RWPE1 (cell line): ENCODE results near the gene HSF4.

Source experiments
- CTCF ChIA-PET: fragments of 350-600 bp; sonication (Branson Sonifier 250); formaldehyde crosslinking; extraction: SDS; loops from one replicate; lab custom pipeline; 2021; lab: Yijun Ruan, JAX
- POLR2A ChIA-PET: fragments of 400-600 bp; formaldehyde crosslinking; extraction: SDS; loops from one replicate; lab custom pipeline; 2020; ENCODE audit warnings: antibody characterized with exemption; ENCODE audit not compliant: low non-redundant PET; lab: Yijun Ruan, JAX
- DNase-seq: peaks from one replicate; pipeline ENCODE4 v3.0.0; 2012; ENCODE audit warnings: low spot score
- H3K27ac ChIP-seq: fragments of 450-650 bp; 2 replicates; pipeline ENCODE4 v1.5.1; 2017
- TF ChIP-seq, protein P1 (sequence below): fragments of 450-650 bp; conservative IDR thresholded peaks from 2 replicates; pipeline ENCODE4 v1.5.1; 2017; ENCODE audit warnings: low read depth, mild to moderate bottlenecking

The HSF4 gene

DNA sequence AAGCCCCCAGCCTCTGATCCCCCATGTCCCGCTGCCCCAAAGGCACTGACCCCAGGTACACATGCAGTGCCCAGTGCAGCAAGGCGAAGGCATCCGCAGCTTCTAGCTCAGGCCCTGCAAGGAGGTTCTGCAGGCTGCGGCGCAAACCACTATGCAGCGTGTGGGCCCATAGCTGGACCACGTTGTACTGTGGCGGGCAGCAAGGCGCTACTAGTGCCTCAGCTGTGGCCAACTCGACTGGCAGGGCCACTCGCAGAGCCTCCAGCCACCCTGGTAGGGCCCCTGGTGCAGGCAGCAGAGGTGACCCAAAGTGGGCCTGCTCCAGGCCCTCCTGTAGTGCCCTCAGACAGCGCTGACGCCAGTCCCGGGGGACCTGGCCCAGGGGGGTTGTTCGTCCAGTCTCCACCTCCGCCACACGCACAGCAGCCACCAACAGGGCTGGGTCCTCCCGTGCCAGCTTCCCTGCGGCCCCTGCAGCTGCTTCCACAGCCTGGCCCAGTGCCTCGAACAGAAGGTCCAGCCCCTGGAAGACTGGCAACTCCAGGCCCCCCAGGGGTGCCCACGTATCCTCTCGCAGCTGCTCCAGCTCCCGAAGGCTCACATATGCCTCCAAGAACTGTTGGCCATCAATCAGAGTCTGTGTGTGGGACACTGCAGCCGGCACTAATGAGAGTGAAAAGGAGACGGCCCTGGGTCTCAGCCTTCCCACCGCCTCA lies 22.8 kb downstream of the HSF4 start:
- ChIA-PET CTCF (no interaction called here), POLR2A (interaction anchor here (0.6 kb wide), 1 partner anchor 236 kb away, joined by 3 read pairs; no protein-coding TSS in a partner anchor)
- DNase-seq: no peak
- no peak overlapping the region; the same call in 1 of the 2 replicates for H3K27ac ChIP-seq
- TF ChIP-seq, protein P1, sequence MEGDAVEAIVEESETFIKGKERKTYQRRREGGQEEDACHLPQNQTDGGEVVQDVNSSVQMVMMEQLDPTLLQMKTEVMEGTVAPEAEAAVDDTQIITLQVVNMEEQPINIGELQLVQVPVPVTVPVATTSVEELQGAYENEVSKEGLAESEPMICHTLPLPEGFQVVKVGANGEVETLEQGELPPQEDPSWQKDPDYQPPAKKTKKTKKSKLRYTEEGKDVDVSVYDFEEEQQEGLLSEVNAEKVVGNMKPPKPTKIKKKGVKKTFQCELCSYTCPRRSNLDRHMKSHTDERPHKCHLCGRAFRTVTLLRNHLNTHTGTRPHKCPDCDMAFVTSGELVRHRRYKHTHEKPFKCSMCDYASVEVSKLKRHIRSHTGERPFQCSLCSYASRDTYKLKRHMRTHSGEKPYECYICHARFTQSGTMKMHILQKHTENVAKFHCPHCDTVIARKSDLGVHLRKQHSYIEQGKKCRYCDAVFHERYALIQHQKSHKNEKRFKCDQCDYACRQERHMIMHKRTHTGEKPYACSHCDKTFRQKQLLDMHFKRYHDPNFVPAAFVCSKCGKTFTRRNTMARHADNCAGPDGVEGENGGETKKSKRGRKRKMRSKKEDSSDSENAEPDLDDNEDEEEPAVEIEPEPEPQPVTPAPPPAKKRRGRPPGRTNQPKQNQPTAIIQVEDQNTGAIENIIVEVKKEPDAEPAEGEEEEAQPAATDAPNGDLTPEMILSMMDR: no peak

DNA sequence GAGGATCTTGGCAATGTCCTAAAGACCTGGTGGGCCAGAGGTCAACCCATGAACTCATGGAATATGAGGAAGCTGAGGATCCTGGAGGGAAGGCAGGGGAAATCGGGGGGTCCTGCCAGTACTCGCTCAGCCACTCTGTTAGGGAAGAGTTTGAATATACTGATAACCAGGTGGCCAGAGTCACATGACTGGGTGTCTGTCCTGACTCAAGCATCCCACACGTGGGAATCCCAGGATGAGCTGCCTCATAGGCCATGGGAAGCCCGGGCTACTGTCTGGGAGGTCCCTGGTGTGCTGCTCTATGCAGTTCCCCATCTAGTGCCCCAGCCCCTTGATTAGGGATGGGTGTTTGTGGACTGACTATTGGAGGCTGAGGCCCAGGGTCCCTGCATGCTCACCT lies 23.8 kb downstream of the HSF4 start:
- ChIA-PET CTCF (no interaction called here), POLR2A (no interaction called here)
- DNase-seq: no peak
- no peak overlapping the region for H3K27ac ChIP-seq
- TF ChIP-seq, protein P1: no peak

DNA sequence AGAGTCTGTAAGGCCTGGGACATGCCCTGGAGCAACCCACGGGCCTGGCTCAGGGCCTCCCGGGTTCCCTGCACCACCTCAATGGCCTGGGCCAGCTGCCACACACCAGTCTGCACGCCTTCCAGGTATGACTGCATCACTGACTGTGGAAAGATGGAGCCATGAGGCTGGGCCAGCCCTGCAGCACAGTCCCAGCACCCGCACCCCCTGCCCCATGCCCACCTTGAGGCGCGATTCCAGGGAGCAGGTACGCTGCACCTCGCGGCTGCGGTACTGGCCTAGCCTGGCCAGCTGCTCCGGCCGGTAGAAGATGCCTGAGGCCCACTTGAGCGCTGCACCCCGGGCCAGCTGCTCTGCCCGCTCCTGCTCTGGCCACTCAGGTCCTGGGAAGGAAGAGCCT lies 24.3 kb downstream of the HSF4 start:
- ChIA-PET CTCF (no interaction called here), POLR2A (no interaction called here)
- TF ChIP-seq, protein P1: no peak
- H3K27ac ChIP-seq: no peak overlapping the region
- DNase-seq: no peak

DNA sequence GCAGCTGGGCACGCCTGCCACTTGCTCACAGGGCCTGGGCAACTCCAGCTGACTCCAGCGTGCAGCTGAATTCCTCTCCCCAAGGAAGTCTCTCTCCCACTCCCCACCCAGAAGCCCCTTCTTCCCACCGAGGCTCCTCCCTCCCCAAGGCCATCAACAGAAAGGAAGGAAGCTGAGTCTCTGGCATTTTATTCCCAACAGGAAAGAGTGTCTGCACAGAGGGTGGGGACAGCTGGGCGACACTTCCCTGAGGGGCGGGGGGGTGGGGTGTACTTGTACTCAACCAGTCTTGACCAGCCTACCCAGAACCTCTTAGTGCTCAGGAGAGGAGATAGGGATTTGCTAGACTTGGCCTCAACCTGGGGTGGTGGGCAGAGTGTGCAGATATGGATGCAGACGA lies 25.5 kb downstream of the HSF4 start, which contains the start of gene EXOC3L1:
Gene EXOC3L1 (minus strand): TSS at position 96 of the 400 bp plus-strand sequence. CDS start 460 bp downstream, outside the sequence.
- CTCF ChIA-PET: interaction anchor here (0.5 to 0.7 kb wide), 3 partner anchors 20 to 236 kb away, joined by 3 to 6 read pairs (median 3); partner anchors contain the start of gene NOL3
- TF ChIP-seq, protein P1: no peak
- H3K27ac ChIP-seq: peak within 1 kb of the TSS; percentile 26; the same call in 1 of the 2 replicates
- POLR2A ChIA-PET: no interaction called here
- DNase-seq: no peak

DNA sequence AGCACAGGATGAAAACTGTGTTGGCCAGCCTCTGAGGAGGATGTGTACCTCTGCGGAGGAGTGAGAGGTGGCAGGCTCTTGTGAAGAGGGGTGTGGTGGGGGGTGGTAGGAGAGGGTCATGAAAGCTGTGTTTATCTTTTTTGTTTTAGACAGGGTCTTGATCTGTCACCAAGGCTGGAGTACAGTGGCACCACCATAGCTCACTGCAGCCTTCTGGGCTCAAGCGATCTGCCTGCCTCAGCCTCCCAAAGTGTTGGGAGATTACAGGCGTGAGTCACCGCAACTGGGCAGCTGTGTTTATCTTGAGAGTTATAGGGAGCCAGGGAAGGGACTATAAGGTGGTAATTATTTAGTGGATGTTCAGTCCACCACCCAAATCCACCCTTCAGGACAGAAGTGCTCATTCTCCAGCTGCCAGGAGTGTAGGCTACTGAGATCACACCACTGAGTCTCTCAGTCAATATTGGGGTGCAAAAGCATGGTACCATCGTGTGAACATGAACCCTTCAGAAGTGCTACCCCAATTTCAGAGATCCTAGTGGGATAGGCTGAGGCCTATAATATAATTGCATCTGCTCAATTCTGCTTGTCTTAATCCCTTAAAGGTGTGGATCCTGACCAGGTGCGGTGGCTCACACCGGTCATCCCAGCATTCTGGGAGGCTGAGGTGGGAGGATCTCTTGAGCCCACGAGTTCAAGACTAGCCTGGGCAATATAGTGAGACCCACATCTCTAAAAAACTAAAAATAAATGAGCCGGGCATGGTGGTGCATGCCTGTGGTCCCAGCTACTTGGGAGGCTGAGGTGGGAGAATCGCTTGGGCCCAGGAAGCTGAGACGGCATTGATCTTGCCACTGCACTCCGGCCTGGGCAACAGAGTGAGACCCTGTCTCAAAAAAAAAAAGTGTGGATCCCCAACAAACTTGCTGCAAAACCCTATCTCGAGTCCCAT lies 26.2 kb downstream of the HSF4 start:
- TF ChIP-seq, protein P1: no peak
- CTCF ChIA-PET: interaction anchor here (0.5 to 0.7 kb wide), 2 partner anchors 21 to 237 kb away, joined by 3 to 6 read pairs; partner anchors contain the start of gene NOL3
- no peak for DNase-seq
- H3K27ac ChIP-seq: peak overlapping the region; percentile 26; the same call in 1 of the 2 replicates
- POLR2A ChIA-PET: no interaction called here

DNA sequence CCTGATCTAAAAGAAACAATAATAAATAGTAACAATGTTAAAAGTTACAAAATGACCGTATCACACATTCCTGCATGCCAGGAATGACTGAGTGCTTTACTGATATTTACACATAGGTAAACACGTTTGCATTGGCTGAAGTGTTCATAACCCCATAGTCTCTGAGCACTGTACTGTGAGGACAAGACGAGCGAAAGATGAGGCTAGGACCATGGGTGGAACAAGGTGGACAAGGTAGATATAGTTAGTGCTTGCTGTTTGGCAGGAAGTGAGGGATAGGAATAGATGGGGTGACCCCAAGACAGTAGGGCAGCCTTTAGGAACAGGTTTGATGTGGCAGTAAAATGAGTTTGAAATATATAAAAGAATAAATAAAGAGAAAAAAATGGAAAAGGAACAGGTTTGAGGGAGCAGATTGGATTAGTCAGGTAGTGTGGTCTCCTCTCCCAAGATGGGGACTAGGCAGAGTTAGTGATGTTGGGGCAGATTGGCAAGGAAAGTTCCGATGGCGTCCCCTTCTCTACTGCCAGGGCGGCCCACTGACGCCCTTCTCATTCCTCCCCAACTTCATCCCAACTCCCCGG lies 27.0 kb downstream of the HSF4 start:
- ChIA-PET POLR2A (no interaction called here), CTCF (no interaction called here)
- no peak for DNase-seq
- peak overlapping the region; percentile 74 for H3K27ac ChIP-seq
- TF ChIP-seq, protein P1: no peak
